Mucosa of stomach (tissue), 1 donor: Measurements from ENCODE around the gene PLCG2.
"Not testable (repeated sequence)": the region's sequence is repeated elsewhere in the genome, so short reads cannot be mapped to it uniquely, and the experiment has no call there.

Experiments used
- H3K27me3 ChIP-seq: one replicate; pipeline ENCODE4 v1.7.0; 2013; ENCODE audit warnings: mild to moderate bottlenecking, low read length; ENCODE audit not compliant: control insufficient read depth, insufficient read depth
- H3K36me3 ChIP-seq: one replicate; pipeline ENCODE4 v1.7.0; 2013; ENCODE audit warnings: low read length; ENCODE audit not compliant: control insufficient read depth, insufficient read depth
- H3K4me1 ChIP-seq: one replicate; pipeline ENCODE4 v1.7.0; 2013; ENCODE audit warnings: mild to moderate bottlenecking, low read length; ENCODE audit not compliant: control insufficient read depth, insufficient read depth
- H3K4me3 ChIP-seq: one replicate; pipeline ENCODE4 v1.7.0; 2013; ENCODE audit warnings: low read length
- H3K9ac ChIP-seq: one replicate; pipeline ENCODE4 v1.7.0; 2013; ENCODE audit warnings: mild to moderate bottlenecking, low read length, moderate library complexity
- H3K9me3 ChIP-seq: one replicate; pipeline ENCODE4 v1.7.0; 2013; ENCODE audit warnings: mild to moderate bottlenecking, low read length, moderate library complexity; ENCODE audit not compliant: control insufficient read depth
- donor health status: Pancreatic carcinoma.

The PLCG2 gene

DNA sequence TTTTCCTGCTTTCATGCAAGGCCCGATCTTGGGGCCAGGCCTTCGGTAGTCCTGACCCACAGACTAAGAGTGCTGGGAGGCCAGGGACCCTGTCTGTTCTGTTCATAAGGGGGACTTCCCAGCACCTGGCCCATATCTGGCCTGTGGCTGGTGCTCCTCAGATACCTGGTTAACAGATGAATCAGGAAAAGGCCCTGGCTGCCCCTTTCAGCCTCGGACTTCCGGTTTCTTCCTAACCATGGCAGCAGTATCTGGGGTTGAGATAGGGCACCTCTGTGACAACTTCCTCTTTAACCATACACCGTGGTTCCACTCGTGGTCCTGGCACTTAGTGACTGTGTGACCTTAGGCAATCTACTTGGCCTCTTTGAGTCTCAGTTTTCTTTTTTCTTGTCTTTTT is 18.4 kb downstream of the PLCG2 start:
- no peak overlapping the region for H3K4me3 ChIP-seq
- no peaks in the 10 kb centered on the region for H3K36me3 ChIP-seq
- H3K9me3 ChIP-seq = no peaks in the 10 kb centered on the region
- no peaks in the 10 kb centered on the region for H3K27me3 ChIP-seq
- H3K9ac ChIP-seq = no peak overlapping the region
- H3K4me1 ChIP-seq = no peaks in the 10 kb centered on the region

DNA sequence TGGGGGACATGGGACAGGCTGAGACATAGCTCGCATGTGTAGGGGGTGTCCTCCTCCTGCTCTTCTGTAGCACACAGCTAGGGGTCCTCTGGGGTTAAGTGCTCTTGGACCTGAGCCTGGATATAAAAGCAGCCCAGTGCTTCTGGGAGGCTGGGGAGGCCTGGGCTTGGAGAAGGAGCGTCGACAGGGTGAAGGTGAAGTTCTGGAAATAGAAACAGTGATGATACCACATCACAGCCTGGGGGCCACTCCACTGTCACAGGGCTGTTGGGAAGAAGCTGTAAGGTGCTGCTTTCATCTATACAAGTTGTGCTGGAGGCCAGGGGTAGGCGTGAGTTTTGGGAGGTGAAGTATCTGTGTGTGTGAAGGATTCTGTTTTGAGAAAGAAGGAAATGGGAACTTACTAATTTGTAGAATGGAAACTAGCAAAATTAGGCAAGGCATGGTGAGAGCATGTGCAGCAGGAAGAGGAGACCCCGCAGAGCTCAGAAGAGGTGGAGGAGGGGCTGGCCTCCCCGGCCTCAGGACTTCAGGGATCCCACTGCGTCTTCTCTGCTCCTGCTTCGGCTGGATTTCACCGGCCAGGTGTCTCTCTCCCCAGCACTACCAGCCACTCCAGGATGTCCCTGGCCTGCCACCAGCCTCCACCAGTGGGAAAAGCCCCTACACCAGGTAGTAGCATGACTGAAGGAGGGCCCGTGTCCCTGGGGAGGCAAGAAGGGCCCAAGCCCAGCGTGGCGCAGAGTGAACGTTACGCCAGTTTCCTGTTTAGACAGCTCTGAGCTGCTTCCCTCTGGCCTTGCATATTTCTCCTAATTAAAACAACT is 19.4 kb downstream of the PLCG2 start:
- H3K36me3 ChIP-seq = no peaks in the 10 kb centered on the region
- H3K4me1 ChIP-seq = no peaks in the 10 kb centered on the region
- no peaks in the 10 kb centered on the region for H3K27me3 ChIP-seq
- no peaks in the 10 kb centered on the region for H3K9me3 ChIP-seq
- no peak overlapping the region for H3K4me3 ChIP-seq
- H3K9ac ChIP-seq = no peak overlapping the region

DNA sequence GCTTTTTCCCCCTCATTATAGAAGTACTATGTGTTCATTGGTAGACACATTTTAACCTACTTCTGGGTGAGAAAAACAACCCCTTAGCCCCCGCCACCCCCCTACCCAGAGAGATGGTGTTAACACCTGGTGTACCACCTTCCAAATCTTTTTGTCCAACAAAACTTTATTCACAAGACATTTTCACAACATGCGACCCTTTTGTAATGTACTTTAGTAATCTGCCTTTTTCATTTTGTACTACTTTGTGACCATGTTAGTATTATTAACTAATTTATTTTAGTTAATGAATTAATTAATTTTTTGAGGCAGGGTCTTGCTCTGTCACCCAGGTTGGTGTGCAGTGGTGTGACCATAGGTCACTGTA is 20.0 kb downstream of the PLCG2 start:
- H3K36me3 ChIP-seq = no peaks in the 10 kb centered on the region
- no peak overlapping the region for H3K9ac ChIP-seq
- no peak overlapping the region for H3K4me3 ChIP-seq
- no peaks in the 10 kb centered on the region for H3K4me1 ChIP-seq
- H3K9me3 ChIP-seq = no peaks in the 10 kb centered on the region
- H3K27me3 ChIP-seq = no peaks in the 10 kb centered on the region

DNA sequence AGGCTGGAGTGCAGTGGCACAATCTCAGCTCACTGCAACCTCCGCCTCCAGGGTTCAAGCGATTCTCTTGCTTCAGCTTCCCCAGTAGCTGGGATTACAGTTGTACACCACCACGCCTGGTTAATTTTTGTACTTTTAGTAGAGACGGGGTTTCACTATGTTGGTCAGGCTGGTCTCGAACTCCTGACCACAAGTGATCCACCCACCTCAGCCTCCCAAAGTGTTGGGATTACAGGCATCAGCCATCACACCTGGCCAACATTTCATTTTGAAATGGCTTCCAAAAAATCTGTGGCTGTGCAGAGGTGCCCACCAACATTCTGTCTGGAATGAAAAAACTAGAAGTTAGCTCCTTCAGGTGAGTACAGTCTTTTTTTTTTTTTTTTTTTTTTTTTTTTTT is 22.6 kb downstream of the PLCG2 start:
- H3K27me3 ChIP-seq, H3K36me3 ChIP-seq, H3K9ac ChIP-seq, H3K4me1 ChIP-seq, H3K4me3 ChIP-seq, H3K9me3 ChIP-seq: not testable (repeated sequence)

DNA sequence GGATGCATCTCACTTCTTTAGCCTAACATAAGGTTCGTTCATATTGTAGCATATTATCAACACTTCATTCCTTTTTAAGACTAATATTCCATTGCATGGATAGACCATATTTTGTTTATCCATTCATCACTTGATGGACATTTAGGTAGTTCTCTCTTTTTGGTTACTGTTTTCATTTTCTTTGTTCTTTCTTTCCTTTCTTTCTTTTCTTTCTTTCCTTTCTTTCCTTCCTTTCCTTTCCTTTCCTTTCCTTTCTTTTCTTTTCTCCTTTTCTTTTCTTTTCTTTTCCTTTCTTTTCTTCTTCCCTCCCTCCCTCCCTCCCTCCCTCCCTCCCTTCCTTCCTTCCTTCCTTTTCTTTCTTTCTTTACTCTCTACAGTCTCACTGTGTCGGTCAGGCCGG is 24.2 kb downstream of the PLCG2 start:
- Histone ChIP-seq H3K36me3 (no peaks in the 10 kb centered on the region), H3K9ac (no peak overlapping the region)

DNA sequence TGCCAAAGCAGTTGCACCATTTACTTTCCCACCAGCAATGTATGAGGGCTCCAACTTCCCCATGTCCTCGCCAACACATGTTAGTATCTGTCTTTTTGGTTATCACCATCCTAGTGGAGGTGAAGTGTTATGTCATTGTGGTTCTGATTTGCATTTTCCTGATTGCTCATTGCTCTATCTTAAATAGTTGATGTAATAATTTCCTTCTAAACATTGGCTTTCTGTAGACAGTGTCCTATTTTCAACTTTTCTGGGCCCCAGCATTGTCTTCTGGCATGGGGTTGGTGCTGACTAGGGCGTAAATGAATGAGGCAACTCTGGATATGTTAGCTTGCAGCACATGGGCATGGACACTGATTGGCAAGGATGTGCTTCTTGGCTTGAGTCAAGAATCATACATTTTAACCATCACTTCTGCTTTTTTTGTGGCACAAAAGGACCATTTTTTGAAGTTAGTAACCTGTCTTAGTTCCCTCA is 25.1 kb downstream of the PLCG2 start:
- H3K27me3 ChIP-seq = no peaks in the 10 kb centered on the region
- H3K4me1 ChIP-seq = no peaks in the 10 kb centered on the region
- no peak overlapping the region for H3K4me3 ChIP-seq
- H3K9ac ChIP-seq = no peak overlapping the region
- H3K36me3 ChIP-seq = no peaks in the 10 kb centered on the region
- H3K9me3 ChIP-seq = no peaks in the 10 kb centered on the region

More for the DNA sequence above, 24.2 kb downstream of the PLCG2 start:
- no peaks in the 10 kb centered on the region for H3K4me1 ChIP-seq
- H3K9me3 ChIP-seq = no peaks in the 10 kb centered on the region
- H3K27me3 ChIP-seq = no peaks in the 10 kb centered on the region
- H3K4me3 ChIP-seq = no peak overlapping the region

DNA sequence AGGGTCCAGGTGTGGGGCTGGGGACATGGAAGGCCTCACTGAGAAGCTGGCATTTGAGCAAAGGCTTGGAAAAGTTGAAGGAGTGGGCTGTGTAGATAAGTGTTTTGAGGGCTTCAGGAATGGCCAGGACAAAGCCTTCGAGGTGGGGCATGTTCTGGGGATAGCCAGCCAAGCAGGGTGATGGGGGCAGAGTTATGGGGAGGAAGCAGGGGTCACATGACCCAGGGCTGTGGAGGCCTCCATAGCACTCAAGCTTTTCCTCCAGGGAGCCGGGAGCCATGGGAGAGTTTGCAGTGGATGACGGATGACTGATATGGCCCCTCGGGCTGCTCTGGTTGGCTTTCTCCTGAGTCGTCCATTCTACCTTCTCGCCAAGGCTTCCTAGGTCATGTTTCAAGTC is 27.6 kb downstream of the PLCG2 start:
- Histone ChIP-seq H3K9me3 (no peaks in the 10 kb centered on the region), H3K36me3 (no peaks in the 10 kb centered on the region), H3K9ac (no peak overlapping the region), H3K27me3 (no peaks in the 10 kb centered on the region), H3K4me3 (no peak overlapping the region), H3K4me1 (no peaks in the 10 kb centered on the region)

DNA sequence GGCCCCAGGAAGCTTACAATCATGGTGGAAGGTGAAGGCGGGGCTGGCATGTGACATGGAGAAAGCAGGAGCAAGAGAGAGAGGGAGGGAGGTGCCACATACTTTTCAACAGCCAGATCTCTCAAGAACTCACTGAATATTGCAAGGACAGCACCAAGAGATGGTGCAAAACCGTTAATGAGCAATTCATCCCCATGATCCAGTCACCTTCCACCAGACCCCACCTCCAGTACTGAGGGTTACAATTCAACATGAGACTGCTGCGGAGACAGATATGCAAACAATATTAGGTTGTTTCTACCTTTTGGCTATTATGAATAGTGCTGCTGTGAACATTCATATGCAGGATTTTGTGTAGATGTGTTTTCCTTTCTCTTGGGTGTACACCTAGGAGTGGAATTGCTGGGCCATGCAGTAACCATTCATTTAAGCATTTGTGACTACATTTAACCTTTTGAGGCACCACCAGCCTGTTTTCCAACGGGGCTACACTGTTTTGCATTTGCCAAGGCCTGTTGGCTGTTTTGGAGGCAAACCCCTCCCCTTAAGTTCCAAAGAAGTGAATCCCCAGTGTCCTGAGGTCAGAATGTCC is 28.8 kb downstream of the PLCG2 start:
- Histone ChIP-seq H3K4me1 (no peaks in the 10 kb centered on the region), H3K36me3 (no peaks in the 10 kb centered on the region), H3K4me3 (no peak overlapping the region), H3K27me3 (no peaks in the 10 kb centered on the region), H3K9me3 (no peaks in the 10 kb centered on the region), H3K9ac (no peak overlapping the region)

DNA sequence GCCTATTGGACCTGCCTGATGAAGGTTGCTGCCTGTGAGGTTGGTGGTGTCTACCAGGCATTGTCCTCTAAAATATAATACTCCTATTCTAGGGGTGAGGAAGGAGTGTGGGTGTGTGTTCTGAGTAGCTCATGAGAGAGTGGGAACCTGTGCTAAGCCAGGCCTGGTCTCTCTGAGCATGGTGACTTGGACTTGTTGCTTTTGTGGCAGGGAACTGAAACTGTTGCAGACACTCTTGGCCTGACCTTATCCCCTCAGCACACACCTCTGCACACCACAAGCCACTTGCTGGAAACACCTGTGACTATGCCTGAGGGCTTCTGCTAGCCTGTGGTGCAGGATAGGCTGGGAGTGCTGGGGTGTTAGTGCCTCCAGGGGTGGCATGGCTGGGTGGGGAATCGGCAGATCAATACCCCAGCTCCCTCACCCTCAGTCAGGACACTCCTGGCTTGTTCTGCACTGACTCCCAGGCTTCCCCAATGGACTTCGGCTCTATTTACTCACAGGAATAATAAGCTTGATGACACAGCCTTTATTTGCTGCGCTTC is 29.9 kb downstream of the PLCG2 start:
- H3K27me3 ChIP-seq = no peaks in the 10 kb centered on the region
- no peaks in the 10 kb centered on the region for H3K36me3 ChIP-seq
- no peaks in the 10 kb centered on the region for H3K9me3 ChIP-seq
- H3K4me1 ChIP-seq = no peaks in the 10 kb centered on the region
- no peak overlapping the region for H3K9ac ChIP-seq
- no peak overlapping the region for H3K4me3 ChIP-seq

DNA sequence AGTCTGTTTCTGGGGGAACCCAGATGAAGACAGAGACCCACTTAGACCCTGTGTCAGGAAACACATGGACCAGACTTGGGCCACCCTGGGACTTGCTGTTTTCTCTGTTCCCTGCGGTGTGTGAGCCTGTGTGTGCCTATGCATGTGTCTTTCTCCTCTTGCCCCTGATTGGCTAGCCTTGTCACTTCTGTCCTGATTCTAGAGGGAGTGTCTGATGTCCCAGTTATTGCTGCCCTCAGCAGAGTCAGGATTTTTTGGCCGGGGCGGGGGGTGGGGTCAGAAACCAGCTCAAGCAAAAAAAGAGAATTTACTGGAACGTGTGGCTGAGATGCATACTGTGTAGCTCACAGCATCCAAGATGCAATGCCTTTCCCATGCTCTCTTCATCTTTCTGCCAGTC is 30.5 kb downstream of the PLCG2 start:
- Histone ChIP-seq H3K9me3 (no peaks in the 10 kb centered on the region), H3K36me3 (no peaks in the 10 kb centered on the region), H3K4me1 (no peaks in the 10 kb centered on the region), H3K4me3 (no peak overlapping the region), H3K27me3 (no peaks in the 10 kb centered on the region), H3K9ac (no peak overlapping the region)

DNA sequence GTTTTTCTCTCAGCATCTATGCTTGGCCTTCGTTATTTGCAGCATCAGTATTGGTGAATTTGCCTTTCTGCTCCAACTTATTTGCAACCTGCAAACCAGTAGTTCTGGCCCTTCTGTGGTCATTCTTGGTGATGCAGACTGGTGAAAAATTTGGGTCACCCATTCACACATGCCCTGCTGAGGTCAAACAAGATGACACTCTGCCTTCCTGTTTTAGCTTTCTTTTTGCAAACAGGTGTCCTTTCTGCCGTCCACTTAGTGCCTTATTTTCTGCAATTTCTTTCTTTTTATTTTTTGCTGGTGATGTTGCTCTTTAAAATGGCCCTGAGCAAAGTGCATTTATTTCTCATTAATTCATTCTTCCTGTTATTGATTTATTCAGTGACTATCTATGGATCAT is 31.3 kb downstream of the PLCG2 start:
- H3K9ac ChIP-seq = no peak overlapping the region
- no peaks in the 10 kb centered on the region for H3K9me3 ChIP-seq
- H3K4me3 ChIP-seq = no peak overlapping the region
- no peaks in the 10 kb centered on the region for H3K36me3 ChIP-seq
- no peaks in the 10 kb centered on the region for H3K27me3 ChIP-seq
- H3K4me1 ChIP-seq = no peaks in the 10 kb centered on the region

DNA sequence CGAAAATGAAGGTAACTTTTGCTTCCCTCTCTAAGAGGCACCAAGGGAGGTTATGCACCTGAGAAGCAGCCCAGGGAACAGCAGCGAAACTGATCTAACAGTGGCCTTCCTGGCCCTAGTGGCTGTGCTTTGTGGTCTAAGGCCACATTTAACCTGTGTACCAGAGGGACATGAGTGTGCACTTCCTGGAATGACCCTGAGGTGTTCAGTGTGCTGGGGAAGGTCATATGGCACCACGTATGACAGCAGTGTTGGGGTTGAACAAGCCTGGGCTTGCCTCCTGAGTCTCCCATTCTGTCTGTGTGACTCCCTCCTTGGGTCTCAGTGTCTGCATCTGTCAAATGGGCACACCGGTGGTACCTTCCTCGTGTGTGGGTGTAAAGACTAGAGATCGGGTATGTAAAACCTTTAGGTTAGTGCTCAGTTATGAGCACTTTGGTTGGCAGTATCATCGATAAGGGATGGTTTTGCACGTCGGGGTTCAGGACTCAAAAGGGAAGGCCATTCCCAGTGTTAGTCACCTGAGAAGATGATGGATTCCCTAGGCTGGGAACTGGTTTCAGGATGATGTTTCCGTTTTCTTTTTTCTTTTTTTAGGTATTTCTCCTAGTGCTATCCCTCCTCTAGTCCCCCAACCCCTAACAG is 31.9 kb downstream of the PLCG2 start:
- Histone ChIP-seq H3K4me3 (no peak overlapping the region), H3K9ac (no peak overlapping the region), H3K27me3 (no peaks in the 10 kb centered on the region), H3K4me1 (no peaks in the 10 kb centered on the region), H3K36me3 (no peaks in the 10 kb centered on the region), H3K9me3 (no peaks in the 10 kb centered on the region)
